T1000 (cell line): ENCODE results near the gene PCBP3.

ENCODE experiments used
- DNase-seq: peaks from one replicate; lab custom pipeline; 2025; ENCODE audit warnings: mixed read lengths; lab: John Stamatoyannopoulos, UW

Gene PCBP3

DNA sequence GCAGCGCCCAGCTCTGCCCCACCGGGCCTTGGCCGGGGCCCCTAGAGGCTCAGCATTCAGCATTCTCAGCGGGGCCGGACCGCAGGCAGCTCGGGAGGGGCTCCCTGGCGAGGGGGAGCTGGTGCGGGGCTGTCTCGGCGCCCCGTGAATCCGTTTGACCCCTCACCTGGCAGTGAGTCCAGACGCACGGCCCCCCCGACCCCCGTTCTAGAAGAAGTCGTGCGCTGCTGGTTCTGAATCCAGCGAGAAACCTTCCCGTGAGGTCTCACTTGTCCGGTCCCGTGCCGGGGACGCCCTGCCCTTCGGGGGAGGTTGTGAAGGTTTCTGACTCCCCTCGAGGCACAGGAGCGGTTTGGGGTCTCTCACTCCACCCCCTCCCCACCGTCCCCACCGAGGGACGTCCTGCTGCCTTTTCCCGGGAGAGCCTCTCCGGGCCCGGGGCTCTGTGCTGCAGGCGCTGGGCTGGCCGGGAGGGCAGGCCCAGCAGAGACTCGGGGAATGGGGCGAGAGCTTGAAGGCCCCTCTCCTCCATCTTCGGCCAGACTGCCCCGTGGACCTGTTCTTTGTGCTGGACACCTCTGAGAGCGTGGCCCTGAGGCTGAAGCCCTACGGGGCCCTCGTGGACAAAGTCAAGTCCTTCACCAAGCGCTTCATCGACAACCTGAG, 338.7 kb downstream of the PCBP3 start:
- no peak for DNase-seq

- DNase-seq: no peak
Measured at GRCh38 chr21:45982758-45983648, 339.5 kb downstream of the PCBP3 start.

GRCh38 chr21:45983649-45983965, 340.1 kb downstream of the PCBP3 start:
- DNase-seq: no peak

DNA sequence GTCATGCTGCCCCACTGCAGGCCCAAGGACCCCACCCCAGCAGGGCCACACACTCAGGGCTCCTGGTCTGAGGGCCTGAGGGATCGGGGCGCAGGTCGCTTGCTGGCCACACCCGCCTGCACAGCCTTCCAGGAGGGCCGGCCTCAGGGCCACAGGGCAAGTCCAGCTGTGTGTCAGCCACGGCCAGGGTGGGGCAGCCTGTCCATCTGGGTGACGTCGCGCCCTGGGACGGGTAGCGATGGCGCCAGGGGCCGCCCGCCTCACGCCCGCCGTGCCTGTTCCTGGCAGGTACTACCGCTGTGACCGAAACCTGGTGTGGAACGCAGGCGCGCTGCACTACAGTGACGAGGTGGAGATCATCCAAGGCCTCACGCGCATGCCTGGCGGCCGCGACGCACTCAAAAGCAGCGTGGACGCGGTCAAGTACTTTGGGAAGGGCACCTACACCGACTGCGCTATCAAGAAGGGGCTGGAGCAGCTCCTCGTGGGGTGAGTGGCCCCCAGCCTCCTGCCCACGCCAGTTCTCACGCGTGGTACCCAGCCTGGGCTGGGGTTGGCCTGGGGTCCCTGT, 340.5 kb downstream of the PCBP3 start:
- peak; percentile 58 for DNase-seq

- no peak for DNase-seq
Measured at GRCh38 chr21:45984584-45985095, 341.1 kb downstream of the PCBP3 start.

GRCh38 chr21:45985471-45986315, 342.2 kb downstream of the PCBP3 start:
- no peak for DNase-seq

- DNase-seq: no peak
Measured at GRCh38 chr21:45986316-45987051, 343.0 kb downstream of the PCBP3 start.

DNA sequence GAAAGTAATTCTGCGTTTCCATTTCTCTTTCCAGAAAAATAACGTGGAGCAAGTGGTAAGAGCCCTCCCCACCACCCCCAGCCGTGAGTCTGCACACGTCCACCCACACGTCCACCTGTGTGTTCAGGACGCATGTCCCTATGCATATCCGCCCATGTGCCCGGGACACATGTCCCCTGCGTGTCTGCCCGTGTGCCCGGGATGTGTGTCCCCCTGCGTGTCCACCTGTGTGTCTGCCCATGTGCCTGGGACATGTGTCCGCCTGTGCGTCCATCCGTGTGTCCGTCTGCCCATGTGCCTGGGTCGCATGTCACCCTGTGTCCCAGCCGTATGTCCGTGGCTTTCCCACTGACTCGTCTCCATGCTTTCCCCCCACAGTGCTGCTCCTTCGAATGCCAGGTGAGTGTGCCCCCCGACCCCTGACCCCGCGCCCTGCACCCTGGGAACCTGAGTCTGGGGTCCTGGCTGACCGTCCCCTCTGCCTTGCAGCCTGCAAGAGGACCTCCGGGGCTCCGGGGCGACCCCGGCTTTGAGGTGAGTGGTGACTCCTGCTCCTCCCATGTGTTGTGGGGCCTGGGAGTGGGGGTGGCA, 343.7 kb downstream of the PCBP3 start:
- no peak for DNase-seq

- DNase-seq: no peak
Measured at GRCh38 chr21:45988366-45989347, 345.1 kb downstream of the PCBP3 start.

GRCh38 chr21:45989355-45990048, 346.0 kb downstream of the PCBP3 start:
- DNase-seq: no peak

- DNase-seq: no peak
Measured at GRCh38 chr21:45990049-45990711, 346.7 kb downstream of the PCBP3 start.

GRCh38 chr21:45990741-45991605, 347.4 kb downstream of the PCBP3 start:
- DNase-seq: no peak

DNA sequence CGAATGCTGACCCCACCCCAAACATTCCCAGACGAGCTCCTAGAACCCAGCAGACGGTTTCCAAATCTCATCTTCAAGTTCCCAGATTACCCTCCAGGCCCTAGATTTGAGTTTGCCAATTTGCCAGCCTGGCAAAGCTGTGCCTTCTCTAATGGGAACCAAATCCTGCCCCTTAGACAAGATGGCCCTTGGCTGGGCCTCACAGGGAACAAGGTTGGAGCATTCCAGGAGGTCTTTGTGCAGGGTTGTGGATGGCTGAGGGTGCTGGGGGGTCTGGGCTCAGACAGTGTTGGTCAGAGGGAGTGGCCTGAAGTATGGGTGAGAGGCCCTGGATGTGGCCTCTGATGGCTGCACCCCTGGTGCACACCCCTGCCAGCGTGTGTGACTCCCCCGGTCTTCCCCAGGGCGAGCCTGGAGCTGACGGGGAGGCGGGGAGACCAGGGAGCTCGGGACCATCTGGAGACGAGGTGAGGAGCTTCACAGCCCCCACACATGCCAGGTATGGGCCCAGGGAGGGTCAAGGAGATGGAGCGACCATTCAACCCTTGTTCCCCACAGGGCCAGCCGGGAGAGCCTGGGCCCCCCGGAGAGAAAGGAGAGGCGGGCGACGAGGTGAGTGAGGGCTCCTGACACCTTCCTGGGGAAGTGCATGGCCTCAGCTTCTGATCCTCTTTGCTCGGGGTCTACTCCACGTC, 348.2 kb downstream of the PCBP3 start:
- DNase-seq: no peak
